ENCODE results near the gene MTO1. TPM values are rescaled to one million over a fixed set of nuclear protein-coding genes. Genes with fewer than 3 reads are reported as not detected.

MTO1 gene
- total and polyA plus RNA-seq, 2 of the 4 experiments (the other 2 are of a cell fraction), result 15.0 to 39.8 TPM

- no peak overlapping the region for H3K23ac ChIP-seq (ENCODE audit: low read depth, low read length)
- no peaks in the 10 kb centered on the region for H3K9me1 ChIP-seq (ENCODE audit: insufficient read depth, low read length)
- DNase-seq, result peak; percentile 50
- H3K56ac ChIP-seq (ENCODE audit: extremely low read depth, insufficient read depth, low read length), result no peak overlapping the region
- no peak overlapping the region for H4K8ac ChIP-seq (ENCODE audit: low read depth in 2 of 2, low read length in 2 of 2)
- no peak overlapping the region for H3K27ac ChIP-seq (ENCODE audit: insufficient read depth, low read length)
- no peaks in the 10 kb centered on the region for H4K20me1 ChIP-seq (ENCODE audit: insufficient read depth, low read length)
- H3K4me1 ChIP-seq (ENCODE audit: control insufficient read depth, insufficient read depth, low read length), result no peaks in the 10 kb centered on the region
- H3K4me3 ChIP-seq (ENCODE audit: insufficient read depth, low read depth, low read length), result no peak overlapping the region
- peak; percentile 64 for ATAC-seq (ENCODE audit: low read depth)
- H3K27me3 ChIP-seq (ENCODE audit: control insufficient read depth, insufficient read depth, low read length), result no peaks in the 10 kb centered on the region
- H2BK5ac ChIP-seq (ENCODE audit: low read depth, low read length, poor library complexity, severe bottlenecking), result no peak overlapping the region
- ChIA-PET POLR2A (ENCODE audit: unreplicated experiment) (no interaction called here), CTCF (interaction anchor here (0.7 to 1.1 kb wide), 2 partner anchors 10 to 68 kb away, joined by 3 read pairs; no protein-coding TSS in a partner anchor)
- BruUV-seq (replicated peaks), result no TSS peak
- no peak overlapping the region for H4K91ac ChIP-seq (ENCODE audit: insufficient read depth, low read depth, low read length)
- peaks cover 24% of the 10 kb centered on the region for H3K36me3 ChIP-seq (ENCODE audit: control insufficient read depth, insufficient read depth, low read length)
- no peak overlapping the region for H3K4me2 ChIP-seq (ENCODE audit: low read depth, low read length)
- no peak overlapping the region for H2BK20ac ChIP-seq (ENCODE audit: low read depth, low read length)
- no peak overlapping the region for H2BK120ac ChIP-seq (ENCODE audit: low read depth, low read length)
- no peak overlapping the region for H2AFZ ChIP-seq (replicated peaks; ENCODE audit: low read length, poor library complexity)
- H3K9me3 ChIP-seq (ENCODE audit: control insufficient read depth, insufficient read depth, low read length), result no peaks in the 10 kb centered on the region
- H3K9ac ChIP-seq (ENCODE audit: low read depth, low read length), result no peak overlapping the region
- no peak overlapping the region for H3K14ac ChIP-seq (replicated peaks; ENCODE audit: low read depth, low read length)
- peaks cover 0 to 7% of the 10 kb centered on the region in 2 experiments; a peak in 2 of 4 replicates for H3K79me1 ChIP-seq (ENCODE audit: low read depth in 1 of 2, low read length in 2 of 2)
- no peak for TF ChIP-seq MXI1 (IDR thresholded peaks at IDR 0.05; ENCODE audit: borderline replicate concordance, low read depth, low read length)
- no peak for TF ChIP-seq CHD1 (IDR thresholded peaks at IDR 0.05; ENCODE audit: low read depth, low read length)
- TF ChIP-seq USF2 (IDR thresholded peaks at IDR 0.05; ENCODE audit: low read depth, low read length), result no peak
- TF ChIP-seq CEBPB (IDR thresholded peaks at IDR 0.05; ENCODE audit: low read depth, low read length), result no peak
- TF ChIP-seq MAZ (IDR thresholded peaks at IDR 0.05; ENCODE audit: borderline replicate concordance, low read depth, low read length), result no peak
- no peak for TF ChIP-seq SMC3 (IDR thresholded peaks at IDR 0.05; ENCODE audit: low read depth, low read length)
- no peak for TF ChIP-seq RAD21 (IDR thresholded peaks at IDR 0.05; ENCODE audit: low read length)
- TF ChIP-seq RCOR1 (IDR thresholded peaks at IDR 0.05; ENCODE audit: insufficient replicate concordance, low read length), result no peak
- TF ChIP-seq NFE2L2 (IDR thresholded peaks at IDR 0.05; ENCODE audit: low read depth, low read length), result no peak
- H3K4ac ChIP-seq (ENCODE audit: low read depth, low read length), result no peak overlapping the region
- intact Hi-C loops (cut with micrococcal nuclease) (no loop called here), dilution Hi-C loops (cut with HindIII; ENCODE audit: low sequenced_read_pairs, unreplicated experiment) (loop anchor here (10.0 kb wide), 1 partner anchor 113 kb away; no protein-coding TSS in a partner anchor), in situ Hi-C loops (cut with MboI; ENCODE audit: low sequenced_read_pairs) (no loop called here)
- H2AK5ac ChIP-seq (ENCODE audit: low read depth, low read length), result no peak overlapping the region
- no peak overlapping the region for H4K5ac ChIP-seq (ENCODE audit: low read depth, low read length)
- H3K18ac ChIP-seq (ENCODE audit: low read depth, low read length), result no peak overlapping the region
- H2BK15ac ChIP-seq (ENCODE audit: low read depth, low read length), result no peak overlapping the region
- no peak overlapping the region for H2AK9ac ChIP-seq (replicated peaks; ENCODE audit: low read depth, low read length, poor library complexity)
These were observed 29.8 kb downstream of the MTO1 start for GRCh38 chr6:73491377-73491776.

All from IMR-90 (cell line).